Esophagus squamous epithelium (tissue), 5 donors: ENCODE measurements around the gene BCL2L1. TPM values are rescaled to one million over a fixed set of nuclear protein-coding genes. Genes with fewer than 3 reads are reported as not detected.

ENCODE experiments used
- DNase-seq: peaks from one replicate; lab custom pipeline; 2025; lab: John Stamatoyannopoulos, UW
- H3K27ac ChIP-seq, 4 donors: fragments of 200-600 bp; sonication (generic); one replicate each; pipeline ENCODE4 v1.5.1; 2016 to 2019; ENCODE audit warnings: mild to moderate bottlenecking in 1 of 4
- H3K27me3 ChIP-seq, 4 donors: fragments of 200-600 bp; sonication (generic); 1 replicate in 3 of 4; 2 replicates in 1 of 4; pipeline versions ENCODE4 v1.5.1 to v1.6.0; 2017 to 2021; ENCODE audit warnings: antibody characterized with exemption in 1 of 4
- H3K36me3 ChIP-seq, 3 donors: fragments of 200-600 bp; sonication (generic); one replicate each; pipeline ENCODE4 v1.5.1; 2016 to 2019
- H3K4me1 ChIP-seq, 3 donors: fragments of 200-600 bp; sonication (generic); one replicate each; pipeline ENCODE4 v1.5.1; 2017 to 2019
- H3K4me3 ChIP-seq, 4 donors: fragments of 200-600 bp; sonication (generic); 1 replicate in 3 of 4; 2 replicates in 1 of 4; pipeline ENCODE4 v1.5.1; 2016 to 2019; ENCODE audit warnings: mild to moderate bottlenecking in 2 of 4, moderate library complexity in 1 of 4
- H3K9me3 ChIP-seq, 3 donors: fragments of 200-600 bp; sonication (generic); one replicate each; pipeline ENCODE4 v1.5.1; 2016 to 2019
- CTCF ChIP-seq, 6 experiments: fragments of 450-650 bp in 4 of 6; fragments of 200-600 bp in 2 of 6; sonication (generic) in 2 of 6; IDR thresholded peaks; one replicate each; pipeline ENCODE4 v1.5.1; 2016 to 2019; ENCODE audit warnings: antibody characterized with exemption in 6 of 6, mild to moderate bottlenecking in 4 of 6, moderate library complexity in 4 of 6
- POLR2A ChIP-seq, 4 donors: fragments of 450-650 bp; IDR thresholded peaks; one replicate each; pipeline ENCODE4 v1.6.1; 2017; ENCODE audit warnings: antibody characterized with exemption in 4 of 4, mild to moderate bottlenecking in 4 of 4, moderate library complexity in 3 of 4
- WGBS, 2 donors: methylation state at CpG; one replicate each; pipeline ENCODE4 v1.1.5; 2018; 5-methylcytosine and 5-hydroxymethylcytosine counted together
- intact Hi-C: fragments of 100-400 bp; cut with DNase I; formaldehyde crosslinking; loops from one replicate; pipeline ENCODE4 v1.15.0; 2022
- total RNA-seq, 4 donors: library from RNA; depleted of rRNA; stranded (reverse); fragments of >200 nt; gene quantifications; one replicate each; pipeline ENCODE4 v1.1.0, GENCODE V29; 2016
- donor health status: DM: yes; HTN: yes; CAD: no.

Gene BCL2L1
- total RNA-seq, 4 donors from 2014 or later = 65.4 to 105 (median 90.1) TPM

DNA sequence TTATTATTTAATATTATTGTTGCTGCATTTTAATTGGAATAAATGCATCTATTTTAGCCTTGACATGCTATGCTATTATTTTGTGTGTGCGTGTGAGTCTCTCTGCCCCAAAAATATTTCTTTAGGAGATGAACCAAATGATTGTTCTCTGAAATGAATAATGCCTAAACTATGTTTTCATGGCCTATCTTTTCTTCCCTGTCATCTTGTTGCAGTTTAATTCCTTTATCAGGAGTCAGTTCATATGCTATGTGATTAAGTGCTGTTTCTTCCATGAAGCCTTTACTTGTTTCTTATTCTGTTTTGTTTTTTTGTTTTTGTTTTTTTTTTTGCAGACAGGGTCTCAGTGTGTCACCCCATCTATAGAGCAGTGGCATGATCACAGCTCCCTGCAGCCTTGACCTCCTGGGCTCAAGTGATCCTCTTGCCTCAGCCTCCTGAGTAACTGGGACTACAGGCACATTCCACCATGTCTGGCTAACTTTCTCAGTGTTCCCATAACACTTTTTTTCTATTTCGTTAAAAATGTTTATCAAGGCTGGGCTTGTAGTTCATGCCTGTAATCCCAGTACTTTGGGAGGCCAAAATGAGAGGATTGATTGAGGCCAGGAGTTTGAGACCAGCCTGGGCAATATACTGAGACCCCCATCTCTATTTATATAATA, 42.1 kb upstream of the BCL2L1 start:
- Histone ChIP-seq H3K4me3 (no peak overlapping the region), H3K4me1 (peaks cover 0 to 1% (median 0%) of the 10 kb centered on the region in 3 donors), H3K9me3 (no peaks in the 10 kb centered on the region), H3K27ac (no peak overlapping the region), H3K27me3 (no peaks in the 10 kb centered on the region), H3K36me3 (peaks cover 0 to 5% (median 0%) of the 10 kb centered on the region in 3 donors)
- DNase-seq = no peak
- no peak for TF ChIP-seq CTCF (IDR thresholded peaks at IDR 0.05)
- TF ChIP-seq POLR2A (IDR thresholded peaks at IDR 0.05) = no peak
- intact Hi-C loops = no loop called here
- 74 to 88% methylated on average over 2 of the region's 2 CpGs for WGBS, 2 donors

GRCh38 chr20:31760519-31761240, 38.0 kb upstream of the BCL2L1 start:
- DNase-seq = no peak

GRCh38 chr20:31759836-31760518, 37.3 kb upstream of the BCL2L1 start:
- no peak for TF ChIP-seq CTCF (IDR thresholded peaks at IDR 0.05)
- no peak for TF ChIP-seq POLR2A (IDR thresholded peaks at IDR 0.05)
- no peaks in the 10 kb centered on the region for H3K27me3 ChIP-seq
- WGBS, 2 donors = 51 to 68% methylated on average over 2 of the region's 2 CpGs
- no peaks in the 10 kb centered on the region for H3K4me1 ChIP-seq
- H3K36me3 ChIP-seq = peaks cover 0 to 3% (median 0%) of the 10 kb centered on the region in 3 donors
- H3K27ac ChIP-seq = no peak overlapping the region
- intact Hi-C loops = no loop called here
- no peaks in the 10 kb centered on the region for H3K9me3 ChIP-seq
- DNase-seq = no peak
- no peak overlapping the region for H3K4me3 ChIP-seq

More at GRCh38 chr20:31760519-31761240, 38.0 kb upstream of the BCL2L1 start:
- H3K4me3 ChIP-seq = no peak overlapping the region
- TF ChIP-seq CTCF (IDR thresholded peaks at IDR 0.05) (no peak), POLR2A (IDR thresholded peaks at IDR 0.05) (no peak)
- WGBS, 2 donors = 90 to 93% methylated on average over 6 of the region's 6 CpGs
- H3K9me3 ChIP-seq = no peaks in the 10 kb centered on the region
- no peak overlapping the region for H3K27ac ChIP-seq
- no peaks in the 10 kb centered on the region for H3K4me1 ChIP-seq
- H3K27me3 ChIP-seq = no peaks in the 10 kb centered on the region
- intact Hi-C loops = no loop called here
- H3K36me3 ChIP-seq = peaks cover 0 to 3% (median 0%) of the 10 kb centered on the region in 3 donors

DNA sequence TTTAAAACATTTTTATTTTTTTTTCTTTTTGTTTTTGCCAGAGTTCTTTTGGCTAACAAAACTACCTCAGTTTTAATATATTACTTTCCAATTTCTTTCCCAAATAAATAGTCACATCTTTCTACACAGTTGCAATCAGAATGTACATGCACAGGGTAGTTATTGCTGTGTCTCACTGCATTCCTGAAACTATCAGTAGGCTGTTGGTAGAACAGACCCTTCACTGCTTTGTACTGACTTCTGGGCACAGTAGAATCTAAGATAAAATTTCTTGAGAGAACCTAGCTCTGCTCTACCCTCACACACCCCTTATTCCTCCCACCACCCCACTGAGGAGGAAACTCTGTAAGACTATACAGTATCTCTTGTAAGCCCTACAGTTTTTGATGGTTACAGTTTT, 36.3 kb upstream of the BCL2L1 start:
- Histone ChIP-seq H3K27ac (no peak overlapping the region), H3K9me3 (no peaks in the 10 kb centered on the region), H3K27me3 (no peaks in the 10 kb centered on the region), H3K4me3 (no peak overlapping the region), H3K36me3 (peaks cover 0 to 3% (median 0%) of the 10 kb centered on the region in 3 donors), H3K4me1 (no peaks in the 10 kb centered on the region)
- intact Hi-C loops = no loop called here
- DNase-seq = no peak
- TF ChIP-seq CTCF (IDR thresholded peaks at IDR 0.05) (no peak), POLR2A (IDR thresholded peaks at IDR 0.05) (no peak)

DNA sequence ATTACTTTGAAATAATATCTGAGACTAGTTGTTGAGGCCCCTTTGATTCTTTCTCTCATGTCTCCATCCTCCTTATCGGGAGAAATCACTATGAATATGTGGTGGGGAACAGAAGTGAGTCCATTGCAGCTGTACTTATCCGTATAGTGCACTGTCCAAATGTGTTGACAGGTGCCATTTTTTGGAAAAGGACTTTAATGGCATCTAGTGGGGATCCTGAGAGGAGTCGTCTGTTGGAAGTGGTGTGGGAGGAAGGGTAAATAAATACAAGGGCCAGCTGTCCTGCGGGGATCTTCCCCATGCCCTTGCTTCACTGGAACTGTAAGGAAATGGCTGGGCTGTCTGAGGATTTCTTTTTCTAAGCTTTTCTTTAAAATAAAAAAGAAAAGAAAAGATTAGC, 35.9 kb upstream of the BCL2L1 start:
- H3K4me1 ChIP-seq = no peaks in the 10 kb centered on the region
- no peak overlapping the region for H3K27ac ChIP-seq
- TF ChIP-seq POLR2A (IDR thresholded peaks at IDR 0.05) (no peak), CTCF (IDR thresholded peaks at IDR 0.05) (no peak)
- H3K9me3 ChIP-seq = no peaks in the 10 kb centered on the region
- H3K27me3 ChIP-seq = no peaks in the 10 kb centered on the region
- intact Hi-C loops = no loop called here
- WGBS, 2 donors = 72 to 80% methylated on average over 4 of the region's 4 CpGs
- H3K36me3 ChIP-seq = peaks cover 0 to 3% (median 0%) of the 10 kb centered on the region in 3 donors
- DNase-seq = no peak
- H3K4me3 ChIP-seq = no peak overlapping the region
